MM.1S (cell line): ENCODE measurements around the gene COL27A1.

Experiments used
- DNase-seq: peaks from one replicate; pipeline ENCODE4 v3.0.0-alpha.2; 2015
- H2AFZ ChIP-seq: fragments of 300-600 bp; sonication (generic); 2 replicates; pipeline ENCODE4 v1.6.0; 2016; ENCODE audit warnings: antibody characterized with exemption, low read length
- H3F3A ChIP-seq: fragments of 300-600 bp; sonication (generic); 2 replicates; pipeline ENCODE4 v1.6.1; 2016; ENCODE audit warnings: mild to moderate bottlenecking, antibody characterized with exemption, low read length, moderate library complexity, mixed read lengths; ENCODE audit not compliant: insufficient read depth
- H3K27ac ChIP-seq: fragments of 300-600 bp; sonication (generic); 2 replicates; pipeline ENCODE4 v1.5.1; 2016; ENCODE audit warnings: mild to moderate bottlenecking, low read length
- H3K27me3 ChIP-seq: fragments of 300-600 bp; sonication (generic); replicated peaks from 2 replicates; pipeline ENCODE4 v1.6.0; 2016; ENCODE audit warnings: low read length; ENCODE audit not compliant: insufficient read depth
- H3K36me3 ChIP-seq: fragments of 300-600 bp; sonication (generic); replicated peaks from 2 replicates; pipeline ENCODE4 v1.6.1; 2016; ENCODE audit warnings: mild to moderate bottlenecking, low read length, mixed read lengths; ENCODE audit not compliant: insufficient read depth
- H3K4me1 ChIP-seq: fragments of 300-600 bp; sonication (generic); 2 replicates; pipeline ENCODE4 v1.6.1; 2016; ENCODE audit warnings: low read length, mixed read lengths
- H3K4me2 ChIP-seq: fragments of 300-600 bp; sonication (generic); 2 replicates; pipeline ENCODE4 v1.6.0; 2016; ENCODE audit warnings: low read depth, low read length
- H3K4me3 ChIP-seq: fragments of 300-600 bp; sonication (generic); 2 replicates; pipeline ENCODE4 v1.5.1; 2016; ENCODE audit warnings: low read length, mixed read lengths
- H3K79me2 ChIP-seq: fragments of 300-600 bp; sonication (generic); 2 replicates; pipeline ENCODE4 v1.6.1; 2016; ENCODE audit warnings: mixed run types, low read length, mixed read lengths
- H3K9ac ChIP-seq: fragments of 300-600 bp; sonication (generic); 2 replicates; pipeline ENCODE4 v1.6.1; 2016; ENCODE audit warnings: low read length, mixed read lengths
- H3K9me2 ChIP-seq: fragments of 300-600 bp; sonication (generic); replicated peaks from 2 replicates; pipeline ENCODE4 v1.6.1; 2016; ENCODE audit warnings: mild to moderate bottlenecking, low read length, mixed read lengths; ENCODE audit not compliant: insufficient read depth
- H3K9me3 ChIP-seq: fragments of 300-600 bp; sonication (generic); replicated peaks from 2 replicates; pipeline ENCODE4 v1.6.1; 2016; ENCODE audit warnings: mild to moderate bottlenecking, low read length, mixed read lengths; ENCODE audit not compliant: insufficient read depth
- H4K20me1 ChIP-seq: fragments of 300-600 bp; sonication (generic); 2 replicates; pipeline ENCODE4 v1.6.1; 2016; ENCODE audit warnings: mild to moderate bottlenecking, low read length, moderate library complexity, mixed read lengths; ENCODE audit not compliant: insufficient read depth
- CTCF ChIP-seq: fragments of 300-600 bp; sonication (generic); IDR thresholded peaks from 2 replicates; pipeline ENCODE4 v1.5.1; 2016; ENCODE audit warnings: antibody characterized with exemption, low read length, mixed read lengths
- EZH2 ChIP-seq: fragments of 300-600 bp; sonication (generic); optimal IDR thresholded peaks from 2 replicates; pipeline ENCODE3; 2017; ENCODE audit warnings: low read depth, mild to moderate bottlenecking, antibody characterized with exemption, low read length, mixed read lengths
- EZH2phosphoT487 ChIP-seq: fragments of 300-600 bp; sonication (generic); IDR thresholded peaks from 2 replicates; pipeline ENCODE4 v1.6.1; 2018; ENCODE audit warnings: antibody characterized with exemption, low read length

The COL27A1 gene

GRCh38 chr9:114146735-114147134 is 8.6 kb upstream of the COL27A1 start:
- Histone ChIP-seq H3K9ac (no peak overlapping the region), H3F3A (no peaks in the 10 kb centered on the region), H3K9me3 (no peaks in the 10 kb centered on the region), H3K4me1 (no peaks in the 10 kb centered on the region), H3K36me3 (no peaks in the 10 kb centered on the region), H2AFZ (no peak overlapping the region), H3K4me3 (no peak overlapping the region), H3K4me2 (no peak overlapping the region), H3K27me3 (peaks cover 8% of the 10 kb centered on the region; the same call in 1 of the 2 replicates), H3K79me2 (no peaks in the 10 kb centered on the region), H3K27ac (no peak overlapping the region), H3K9me2 (no peaks in the 10 kb centered on the region), H4K20me1 (no peaks in the 10 kb centered on the region)
- DNase-seq = no peak
- TF ChIP-seq EZH2 (no peak), EZH2phosphoT487 (no peak), CTCF (no peak)

- Histone ChIP-seq H3K27me3 (peaks cover 26% of the 10 kb centered on the region), H3K9me3 (no peaks in the 10 kb centered on the region), H3K9me2 (no peaks in the 10 kb centered on the region), H4K20me1 (no peaks in the 10 kb centered on the region), H3K4me1 (no peaks in the 10 kb centered on the region), H3K79me2 (no peaks in the 10 kb centered on the region), H3K27ac (no peak overlapping the region), H3K4me2 (no peak overlapping the region), H2AFZ (no peak overlapping the region), H3K4me3 (no peak overlapping the region), H3K36me3 (no peaks in the 10 kb centered on the region), H3K9ac (no peak overlapping the region), H3F3A (no peaks in the 10 kb centered on the region)
- TF ChIP-seq CTCF (no peak), EZH2phosphoT487 (no peak), EZH2 (no peak)
- DNase-seq = no peak
Measured at GRCh38 chr9:114149181-114149580, 6.2 kb upstream of the COL27A1 start.

- DNase-seq = no peak
- TF ChIP-seq EZH2 = no peak
- TF ChIP-seq CTCF = no peak
- TF ChIP-seq EZH2phosphoT487 = no peak
- Histone ChIP-seq H3K9me2 (no peaks in the 10 kb centered on the region), H3K36me3 (no peaks in the 10 kb centered on the region), H3K79me2 (no peaks in the 10 kb centered on the region), H3K4me1 (no peaks in the 10 kb centered on the region), H3K9me3 (no peaks in the 10 kb centered on the region), H3K9ac (no peak overlapping the region), H3F3A (no peaks in the 10 kb centered on the region), H3K4me3 (no peak overlapping the region), H3K27me3 (peaks cover 33% of the 10 kb centered on the region), H2AFZ (no peak overlapping the region), H4K20me1 (no peaks in the 10 kb centered on the region), H3K4me2 (no peak overlapping the region), H3K27ac (no peak overlapping the region)
Measured at GRCh38 chr9:114149765-114150340, 5.5 kb upstream of the COL27A1 start.
